ENCODE data around the gene NANS.

NANS gene

DNA sequence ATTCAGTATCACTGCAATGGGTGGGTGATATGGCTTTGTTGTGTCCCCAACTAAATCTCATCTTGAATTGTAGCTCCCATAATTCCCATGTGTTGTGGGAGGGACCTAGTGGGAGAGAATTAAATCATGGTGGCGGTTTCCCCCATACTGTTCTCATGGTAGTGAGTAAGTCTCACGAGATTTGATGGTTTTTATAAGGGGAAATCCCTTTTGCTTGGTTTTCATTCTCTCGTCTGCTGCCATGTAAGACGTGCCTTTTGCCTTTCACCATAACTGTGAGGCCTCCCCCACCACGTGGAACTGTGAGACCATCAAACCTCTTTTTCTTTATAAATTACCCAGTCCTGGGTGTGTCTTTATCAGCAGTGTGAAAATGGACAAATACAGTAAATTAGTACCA, 9.5 kb upstream of the NANS start:
- TF ChIP-seq, protein P1, sequence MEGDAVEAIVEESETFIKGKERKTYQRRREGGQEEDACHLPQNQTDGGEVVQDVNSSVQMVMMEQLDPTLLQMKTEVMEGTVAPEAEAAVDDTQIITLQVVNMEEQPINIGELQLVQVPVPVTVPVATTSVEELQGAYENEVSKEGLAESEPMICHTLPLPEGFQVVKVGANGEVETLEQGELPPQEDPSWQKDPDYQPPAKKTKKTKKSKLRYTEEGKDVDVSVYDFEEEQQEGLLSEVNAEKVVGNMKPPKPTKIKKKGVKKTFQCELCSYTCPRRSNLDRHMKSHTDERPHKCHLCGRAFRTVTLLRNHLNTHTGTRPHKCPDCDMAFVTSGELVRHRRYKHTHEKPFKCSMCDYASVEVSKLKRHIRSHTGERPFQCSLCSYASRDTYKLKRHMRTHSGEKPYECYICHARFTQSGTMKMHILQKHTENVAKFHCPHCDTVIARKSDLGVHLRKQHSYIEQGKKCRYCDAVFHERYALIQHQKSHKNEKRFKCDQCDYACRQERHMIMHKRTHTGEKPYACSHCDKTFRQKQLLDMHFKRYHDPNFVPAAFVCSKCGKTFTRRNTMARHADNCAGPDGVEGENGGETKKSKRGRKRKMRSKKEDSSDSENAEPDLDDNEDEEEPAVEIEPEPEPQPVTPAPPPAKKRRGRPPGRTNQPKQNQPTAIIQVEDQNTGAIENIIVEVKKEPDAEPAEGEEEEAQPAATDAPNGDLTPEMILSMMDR (IDR thresholded peaks at IDR 0.05; ENCODE audit: insufficient read depth, low read length, poor library complexity, severe bottlenecking), result no peak
- Histone ChIP-seq H3K4me3 (replicated peaks; ENCODE audit: low read depth, low read length) (peak overlapping the region; percentile 64), H3K36me3 (ENCODE audit: control insufficient read depth, insufficient read depth, low read length) (peaks cover 1% of the 10 kb centered on the region), H3K27me3 (replicated peaks; ENCODE audit: control insufficient read depth, insufficient read depth, low read length) (no peaks in the 10 kb centered on the region)
- no peak for DNase-seq (ENCODE audit: extremely low read depth, insufficient read length)

DNA sequence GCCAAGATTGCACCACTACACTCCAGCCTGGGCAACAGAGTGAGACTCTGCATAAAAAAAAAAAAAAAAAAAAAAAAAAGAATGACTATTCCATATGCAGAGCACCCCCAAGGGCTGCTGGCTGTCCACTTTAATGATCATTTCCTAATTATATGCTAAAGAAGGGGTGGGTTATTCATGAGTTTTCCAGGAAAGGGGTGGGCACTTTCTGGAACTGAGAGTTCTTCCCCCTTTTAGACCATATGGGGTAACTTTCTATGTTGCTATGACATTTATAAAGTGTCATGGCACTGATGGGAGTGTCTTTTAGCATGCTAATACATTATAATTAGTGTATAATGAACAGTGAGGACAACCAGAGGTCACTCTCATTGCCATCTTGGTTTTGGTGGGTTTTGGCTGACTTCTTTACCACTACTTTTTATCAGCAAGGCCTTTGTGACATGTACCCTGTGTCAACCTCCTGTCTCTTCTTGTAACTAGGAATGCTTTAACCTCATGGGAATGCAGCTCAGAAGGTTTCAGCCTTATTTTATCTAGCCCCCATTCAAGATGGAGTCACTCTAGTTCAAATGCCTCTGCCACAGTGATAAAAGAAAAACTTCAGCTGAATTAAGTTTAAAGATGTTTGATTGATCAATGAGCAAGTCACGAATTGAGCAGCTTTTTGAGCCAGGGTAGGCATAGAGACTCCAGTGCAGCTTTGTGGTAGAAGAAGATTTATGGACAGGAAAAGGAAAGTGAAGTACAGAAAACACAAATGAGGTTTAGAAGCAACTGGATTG, 7.1 kb upstream of the NANS start:
- DNase-seq (ENCODE audit: extremely low read depth, insufficient read length), result no peak
- TF ChIP-seq, protein P1 (IDR thresholded peaks at IDR 0.05; ENCODE audit: insufficient read depth, low read length, poor library complexity, severe bottlenecking), result no peak
- Histone ChIP-seq H3K4me3 (replicated peaks; ENCODE audit: low read depth, low read length) (no peak overlapping the region), H3K27me3 (replicated peaks; ENCODE audit: control insufficient read depth, insufficient read depth, low read length) (no peaks in the 10 kb centered on the region), H3K36me3 (ENCODE audit: control insufficient read depth, insufficient read depth, low read length) (peaks cover 1% of the 10 kb centered on the region)

DNA sequence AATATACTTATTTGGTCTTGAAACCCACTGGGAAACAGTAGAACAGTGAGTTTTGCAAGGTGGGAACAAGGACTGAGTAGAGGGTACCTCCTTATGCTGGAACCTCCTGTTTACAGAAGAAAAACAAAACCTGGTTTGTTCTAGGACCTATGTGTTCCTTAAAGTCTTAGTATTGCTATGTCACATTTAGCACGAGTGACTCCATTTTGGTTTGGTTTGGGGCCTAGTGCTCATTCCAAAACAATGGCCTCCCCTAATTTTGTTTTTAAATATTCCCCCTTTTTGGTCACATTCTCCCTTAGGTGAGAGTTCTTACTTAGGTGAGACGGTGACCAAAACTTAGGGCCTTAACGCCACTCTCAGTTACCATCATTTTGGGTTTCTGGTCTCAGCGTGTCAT, 6.2 kb upstream of the NANS start:
- no peak overlapping the region for H3K4me3 ChIP-seq (replicated peaks; ENCODE audit: low read depth, low read length)
- H3K27me3 ChIP-seq (replicated peaks; ENCODE audit: control insufficient read depth, insufficient read depth, low read length), result no peaks in the 10 kb centered on the region
- peaks cover 1% of the 10 kb centered on the region for H3K36me3 ChIP-seq (ENCODE audit: control insufficient read depth, insufficient read depth, low read length)
- DNase-seq (ENCODE audit: extremely low read depth, insufficient read length), result no peak
- TF ChIP-seq, protein P1 (IDR thresholded peaks at IDR 0.05; ENCODE audit: insufficient read depth, low read length, poor library complexity, severe bottlenecking), result no peak

DNA sequence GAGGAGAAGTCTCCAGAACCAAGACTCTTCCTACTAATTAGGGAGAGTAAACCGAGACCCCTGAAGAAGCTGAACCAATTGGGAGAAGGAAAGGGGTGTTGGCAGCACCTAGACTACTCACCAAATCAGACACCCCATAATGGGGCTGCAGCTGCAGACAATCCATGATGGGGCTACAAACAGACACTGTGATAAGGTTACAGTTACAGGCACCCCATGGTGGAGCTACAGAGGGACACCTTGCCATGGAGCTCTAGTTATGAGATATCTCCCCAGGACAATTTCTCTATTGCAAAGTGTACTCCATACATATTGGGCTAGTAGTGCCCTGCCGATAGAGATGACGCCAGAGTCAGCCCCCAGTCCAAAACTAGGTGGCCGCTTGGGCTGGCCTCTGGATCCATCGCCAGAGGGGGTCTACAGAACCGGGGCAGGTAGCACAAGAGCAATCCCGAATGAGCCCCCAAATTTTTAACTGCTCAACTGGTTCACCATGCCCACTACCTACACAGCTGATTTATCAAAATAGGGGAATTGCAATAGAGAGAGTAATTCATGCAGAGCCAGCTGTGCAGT, 2.1 kb upstream of the NANS start:
- Histone ChIP-seq H3K4me3 (replicated peaks; ENCODE audit: low read depth, low read length) (no peak overlapping the region), H3K36me3 (ENCODE audit: control insufficient read depth, insufficient read depth, low read length) (no peaks in the 10 kb centered on the region; the same call in none of the 2 replicates), H3K27me3 (replicated peaks; ENCODE audit: control insufficient read depth, insufficient read depth, low read length) (no peaks in the 10 kb centered on the region)
- TF ChIP-seq, protein P1 (IDR thresholded peaks at IDR 0.05; ENCODE audit: insufficient read depth, low read length, poor library complexity, severe bottlenecking), result no peak
- no peak for DNase-seq (ENCODE audit: extremely low read depth, insufficient read length)

DNA sequence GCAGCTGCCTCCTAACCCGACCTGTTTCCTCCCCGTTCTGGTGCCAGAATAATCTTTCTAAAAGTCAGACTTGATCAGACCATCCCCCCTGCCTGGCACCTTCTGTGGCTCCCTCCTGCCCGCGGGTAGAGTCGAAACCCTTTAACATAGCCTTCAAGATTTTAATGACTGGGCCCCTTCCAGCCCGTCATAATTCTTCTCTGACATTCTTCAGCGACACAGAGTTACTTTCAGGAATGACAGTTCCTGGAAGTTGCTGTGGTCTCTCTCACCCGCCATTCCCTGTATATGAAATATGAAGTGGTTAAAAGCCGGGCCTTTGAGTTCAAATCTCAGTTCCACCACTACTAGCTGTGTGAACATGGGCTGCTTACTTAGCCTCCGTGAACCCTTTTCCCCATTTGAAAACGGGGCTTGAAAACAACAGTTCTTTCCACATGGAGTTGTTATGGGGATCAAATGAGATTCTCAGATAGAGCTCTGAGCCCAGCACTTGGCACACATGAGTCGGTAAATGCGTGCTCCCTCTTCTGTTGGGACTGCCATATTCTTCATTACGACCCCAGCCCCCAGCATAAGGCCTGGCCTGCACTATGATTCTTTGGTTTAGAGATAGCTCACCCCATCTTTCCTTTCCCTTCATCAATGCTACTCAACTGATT, 737 bp downstream of the NANS start:
- TF ChIP-seq, protein P1 (IDR thresholded peaks at IDR 0.05; ENCODE audit: insufficient read depth, low read length, poor library complexity, severe bottlenecking), result no peak
- H3K36me3 ChIP-seq (ENCODE audit: control insufficient read depth, insufficient read depth, low read length), result peaks cover 9% of the 10 kb centered on the region
- no peak for DNase-seq (ENCODE audit: extremely low read depth, insufficient read length)
- no peaks in the 10 kb centered on the region for H3K27me3 ChIP-seq (replicated peaks; ENCODE audit: control insufficient read depth, insufficient read depth, low read length)
- H3K4me3 ChIP-seq (replicated peaks; ENCODE audit: low read depth, low read length), result peak overlapping the region; percentile 86

Data from GM06990 (cell line).